Vagina (tissue), 2 donors: ENCODE measurements around the gene MYPN.

Experiments used
- CTCF ChIP-seq, 3 experiments: fragments of 450-650 bp in 2 of 3; fragments of 200-600 bp in 1 of 3; sonication (generic) in 1 of 3; IDR thresholded peaks; one replicate each; pipeline ENCODE4 v1.5.1; 2017 to 2019; ENCODE audit warnings: antibody characterized with exemption in 3 of 3, mild to moderate bottlenecking in 2 of 3, moderate library complexity in 2 of 3
- POLR2A ChIP-seq, 2 donors: fragments of 450-650 bp; IDR thresholded peaks; one replicate each; pipeline ENCODE4 v1.6.1; 2017; ENCODE audit warnings: antibody characterized with exemption in 2 of 2, mild to moderate bottlenecking in 2 of 2, moderate library complexity in 2 of 2

- TF ChIP-seq CTCF (IDR thresholded peaks at IDR 0.05) (no peak), POLR2A (IDR thresholded peaks at IDR 0.05) (no peak)
Observed at GRCh38 chr10:68139448-68140272, 30.4 kb downstream of the MYPN start.
